SHP77 (cell line): Measurements from ENCODE around the gene USP10.
A peak's percentile ranks its signal among the peaks of the same experiment; 100 is the strongest.

Experiments
- DNase-seq, 2 experiments: peaks; one replicate each; lab custom pipeline; 2025; lab: John Stamatoyannopoulos, UW

The USP10 gene

DNA sequence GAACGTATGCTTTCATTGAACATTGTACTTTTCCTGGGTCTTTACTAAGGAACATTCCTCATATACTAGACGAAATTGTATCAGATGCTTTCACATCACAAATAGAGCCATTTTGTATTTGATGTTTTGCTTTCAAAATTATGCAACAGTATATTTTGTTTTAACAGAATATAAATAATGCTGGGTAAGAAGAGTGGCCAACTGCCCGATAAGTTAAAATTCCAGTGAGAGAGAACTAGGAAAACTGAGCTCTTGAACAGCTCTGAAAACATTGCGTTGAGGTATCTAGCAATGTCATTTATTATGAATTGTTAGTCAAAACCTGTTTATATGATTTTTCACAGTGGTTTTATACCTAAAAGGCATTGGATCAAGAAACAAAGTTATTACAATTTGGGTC is 50.8 kb downstream of the USP10 start:
- no peak for DNase-seq

DNA sequence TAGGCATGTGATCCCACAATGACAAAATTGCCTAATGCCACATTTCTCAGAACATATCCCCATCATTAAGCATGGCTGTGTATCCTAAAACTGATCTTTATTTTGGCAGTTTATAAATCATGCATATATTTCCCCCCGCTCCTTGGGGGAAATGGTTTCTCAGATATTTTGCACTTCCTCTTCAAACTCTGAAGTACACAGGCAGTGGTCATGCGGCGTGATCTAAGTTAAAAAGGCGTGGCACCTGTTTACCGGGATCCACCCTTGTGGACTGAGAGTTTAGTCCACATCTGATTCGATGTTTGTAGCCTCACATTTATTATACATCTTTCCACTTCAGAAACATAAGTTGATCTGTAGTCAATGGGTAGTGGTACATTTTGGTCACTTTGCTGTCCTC is 51.4 kb downstream of the USP10 start:
- no peak for DNase-seq

DNA sequence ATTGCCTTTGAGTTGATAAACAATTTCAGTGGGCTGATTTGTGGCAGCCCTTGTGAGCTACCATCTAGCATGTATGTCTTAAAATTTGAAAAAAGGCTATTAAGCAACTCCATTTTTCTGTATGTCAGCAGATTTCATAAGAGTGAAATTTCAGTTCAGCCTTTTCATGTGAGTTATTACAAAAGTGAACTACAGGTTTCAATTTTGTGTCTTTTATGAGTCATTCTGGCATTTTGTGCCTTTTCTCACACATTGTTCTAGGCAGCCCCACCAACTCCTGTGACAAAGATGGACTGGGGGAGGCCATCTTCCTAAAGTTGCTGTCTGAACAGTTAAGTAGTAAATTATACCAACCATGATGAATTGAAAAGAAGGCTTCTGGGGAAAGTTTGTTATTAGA is 52.1 kb downstream of the USP10 start:
- DNase-seq, result no peak

DNA sequence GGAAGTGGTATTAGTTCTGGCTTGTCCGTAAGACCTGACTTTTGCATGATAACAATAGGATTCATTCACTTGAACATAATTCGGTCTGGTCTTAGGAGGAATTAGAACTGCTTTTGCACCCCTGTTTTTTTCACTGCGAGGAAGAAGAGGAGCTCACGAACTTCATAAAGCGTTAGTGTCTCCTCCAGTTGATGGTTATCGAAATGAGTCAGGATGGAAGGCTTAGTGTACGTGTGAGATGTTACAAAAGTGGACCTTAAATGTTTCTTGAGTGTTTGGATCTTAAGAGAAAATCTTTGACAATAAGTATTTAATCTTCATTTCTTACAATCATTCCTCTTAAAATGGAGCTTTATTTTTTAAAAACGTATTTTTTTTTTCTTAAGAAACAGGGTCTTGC is 52.8 kb downstream of the USP10 start:
- no peak for DNase-seq

DNA sequence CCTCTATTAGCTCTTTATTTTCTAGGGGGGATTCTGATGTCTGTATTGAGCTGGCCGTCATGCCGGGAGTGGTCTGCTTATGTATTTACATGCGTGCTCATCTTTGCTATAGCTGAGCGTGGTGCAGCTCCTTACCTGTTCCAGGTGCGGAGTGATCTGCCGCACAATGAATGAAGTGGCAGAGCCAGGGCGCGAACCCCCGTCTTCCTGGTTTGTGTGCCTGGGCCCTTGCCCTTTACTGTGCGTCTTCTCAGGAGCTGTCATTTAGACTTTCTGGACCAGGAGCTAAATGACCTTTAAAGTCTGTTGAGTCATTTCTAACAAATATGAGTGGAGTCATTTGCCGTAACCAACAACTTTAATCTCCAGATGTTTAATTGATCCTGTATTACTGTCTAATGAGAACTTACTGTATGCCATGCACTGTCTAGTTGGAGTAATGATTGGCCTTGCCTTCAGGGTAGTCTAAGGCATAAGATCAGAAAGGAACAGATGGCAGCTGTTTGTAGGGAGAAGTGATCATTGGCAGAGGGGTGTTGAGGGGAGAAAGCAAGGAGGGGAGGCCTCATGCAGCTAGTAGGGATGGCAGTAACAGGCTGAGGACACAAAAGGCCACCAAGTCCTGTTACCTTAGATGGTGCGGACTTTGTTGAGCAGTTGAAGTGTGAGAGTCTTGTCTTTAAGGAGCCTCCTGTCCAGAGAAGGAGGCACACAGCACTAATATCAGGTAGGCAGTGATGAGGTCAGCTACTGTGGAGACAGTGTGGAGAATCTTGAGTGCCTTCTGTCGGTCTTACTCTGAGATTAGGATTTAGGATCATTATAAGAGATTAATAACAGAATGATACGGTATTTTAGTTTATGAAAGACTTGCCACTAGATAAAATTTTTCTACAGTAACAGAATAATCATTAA is 53.9 kb downstream of the USP10 start:
- DNase-seq, result no peak

DNA sequence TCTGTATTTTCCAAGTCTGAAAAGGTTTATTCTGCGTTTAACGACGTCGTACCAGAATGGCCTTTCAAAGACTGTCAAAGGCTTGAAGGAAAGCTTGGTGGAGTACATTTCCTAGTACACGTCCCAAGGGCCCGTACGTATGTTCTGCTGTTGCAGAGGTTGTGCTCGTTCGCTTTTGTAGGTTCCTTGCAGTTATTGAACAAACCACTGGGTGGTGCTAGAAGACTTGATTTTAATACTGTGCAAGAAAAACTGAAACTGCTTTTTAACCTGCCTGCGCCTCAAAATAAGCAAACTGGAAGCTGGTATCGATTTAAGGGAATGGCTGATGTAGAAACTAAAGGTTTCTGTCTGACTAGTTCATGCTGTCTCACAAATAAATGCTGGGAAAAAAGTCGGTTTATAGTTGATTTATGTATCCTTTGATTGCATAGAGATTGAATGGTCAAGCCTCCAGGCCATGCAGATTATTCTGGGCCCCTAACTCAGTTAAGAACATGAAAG is 54.6 kb downstream of the USP10 start:
- DNase-seq, result peak; percentile 81

DNA sequence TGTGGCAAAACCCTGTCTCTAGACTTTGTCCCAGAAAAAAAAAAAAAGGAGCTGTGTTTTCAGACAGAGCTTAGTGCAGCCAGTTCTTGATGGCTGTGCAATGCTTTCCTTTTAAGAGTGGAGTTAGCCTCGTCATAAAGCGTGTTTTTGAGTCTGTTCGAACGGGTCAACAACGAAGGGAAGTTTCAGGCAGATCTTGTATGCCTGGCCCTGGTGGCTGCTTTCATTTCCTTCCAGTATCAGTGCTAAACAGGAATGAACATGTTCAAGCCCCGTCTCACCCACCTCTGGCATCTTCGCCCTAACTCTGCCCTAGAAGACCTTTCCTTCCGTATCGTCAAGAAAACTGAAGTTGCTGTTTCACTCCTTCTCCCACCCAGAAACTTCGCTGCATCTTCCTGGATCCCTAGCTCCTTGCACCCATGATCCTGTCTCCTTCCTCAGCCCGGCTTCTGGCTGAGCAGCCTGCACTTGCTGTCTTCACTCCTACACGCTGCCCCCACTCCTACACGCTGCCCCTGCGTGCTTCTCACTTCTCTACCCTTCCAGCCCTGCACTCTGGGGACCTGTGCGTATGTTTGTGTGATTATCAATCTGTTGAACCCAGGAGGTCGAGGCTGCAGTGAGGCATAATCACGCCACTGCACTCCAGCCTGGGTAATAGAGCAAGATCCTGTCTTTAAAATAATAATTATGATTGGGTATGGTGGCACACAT is 55.3 kb downstream of the USP10 start:
- no peak for DNase-seq

DNA sequence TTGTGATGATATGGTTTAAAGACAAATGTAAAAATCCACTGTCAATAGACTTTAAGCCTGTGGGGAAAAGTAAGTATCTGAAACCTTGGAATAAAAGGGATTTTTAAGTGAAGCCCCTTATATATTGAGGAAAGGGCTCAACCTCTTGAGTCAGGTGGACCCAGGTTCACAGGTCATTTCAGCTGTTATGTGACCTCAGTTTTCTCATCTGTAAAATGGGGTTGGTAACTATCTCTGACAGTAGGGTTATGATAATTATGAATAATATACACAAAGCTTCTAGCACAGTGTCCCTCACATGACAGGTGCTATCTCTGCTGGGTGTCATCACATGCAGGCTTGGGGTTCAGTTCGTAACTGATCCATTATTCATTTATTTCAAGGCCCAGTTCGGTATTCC is 57.0 kb downstream of the USP10 start:
- no peak for DNase-seq

DNA sequence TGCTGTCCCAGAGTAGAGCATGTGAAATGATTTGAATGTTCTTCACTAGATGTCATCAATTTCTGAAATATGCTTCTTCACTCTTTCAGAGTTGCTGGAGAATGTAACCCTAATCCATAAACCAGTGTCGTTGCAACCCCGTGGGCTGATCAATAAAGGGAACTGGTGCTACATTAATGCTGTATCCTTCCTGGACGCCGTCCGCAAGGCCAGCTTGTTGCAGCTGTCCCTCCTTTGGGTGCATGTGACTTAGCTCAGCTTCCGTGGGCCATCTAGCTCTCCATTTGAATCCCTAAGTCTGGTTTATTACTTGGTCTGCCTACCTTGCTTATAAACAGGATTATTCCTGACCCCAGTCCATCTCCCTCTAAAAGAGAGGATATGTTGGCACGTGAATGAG is 58.8 kb downstream of the USP10 start:
- DNase-seq, result no peak

DNA sequence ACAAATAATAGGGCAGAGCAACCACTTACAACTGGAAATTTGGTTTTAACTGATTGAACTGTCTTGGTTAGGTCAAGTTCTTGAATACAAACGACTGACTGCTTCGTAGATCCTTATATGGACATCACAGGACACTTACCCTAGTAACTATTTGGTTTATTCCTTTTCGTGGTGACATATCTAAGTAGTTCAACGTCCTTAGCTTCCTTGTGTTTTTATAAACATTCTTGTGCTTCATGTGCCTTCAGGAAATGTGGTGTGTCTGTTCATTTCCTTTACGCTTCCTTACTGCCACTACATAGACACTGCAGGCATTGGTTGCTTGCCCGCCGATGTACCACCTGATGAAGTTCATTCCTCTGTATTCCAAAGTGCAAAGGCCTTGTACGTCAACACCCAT is 59.3 kb downstream of the USP10 start:
- no peak for DNase-seq

DNA sequence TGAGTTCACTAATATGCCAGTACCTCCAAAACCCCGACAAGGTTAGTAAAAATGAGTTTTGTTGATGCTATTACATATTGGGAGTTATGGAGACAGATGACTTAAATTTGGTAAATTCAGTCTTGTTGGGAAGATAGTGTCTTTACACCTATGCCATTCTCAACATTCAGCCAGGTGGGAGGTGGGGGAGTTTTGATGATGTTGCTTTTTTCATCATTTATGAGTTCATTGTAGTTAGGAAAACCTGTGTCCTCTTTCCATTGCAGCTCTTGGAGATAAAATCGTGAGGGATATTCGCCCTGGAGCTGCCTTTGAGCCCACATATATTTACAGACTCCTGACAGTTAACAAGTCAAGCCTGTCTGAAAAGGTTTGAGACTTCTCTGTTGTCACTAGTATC is 60.1 kb downstream of the USP10 start:
- DNase-seq, result no peak

DNA sequence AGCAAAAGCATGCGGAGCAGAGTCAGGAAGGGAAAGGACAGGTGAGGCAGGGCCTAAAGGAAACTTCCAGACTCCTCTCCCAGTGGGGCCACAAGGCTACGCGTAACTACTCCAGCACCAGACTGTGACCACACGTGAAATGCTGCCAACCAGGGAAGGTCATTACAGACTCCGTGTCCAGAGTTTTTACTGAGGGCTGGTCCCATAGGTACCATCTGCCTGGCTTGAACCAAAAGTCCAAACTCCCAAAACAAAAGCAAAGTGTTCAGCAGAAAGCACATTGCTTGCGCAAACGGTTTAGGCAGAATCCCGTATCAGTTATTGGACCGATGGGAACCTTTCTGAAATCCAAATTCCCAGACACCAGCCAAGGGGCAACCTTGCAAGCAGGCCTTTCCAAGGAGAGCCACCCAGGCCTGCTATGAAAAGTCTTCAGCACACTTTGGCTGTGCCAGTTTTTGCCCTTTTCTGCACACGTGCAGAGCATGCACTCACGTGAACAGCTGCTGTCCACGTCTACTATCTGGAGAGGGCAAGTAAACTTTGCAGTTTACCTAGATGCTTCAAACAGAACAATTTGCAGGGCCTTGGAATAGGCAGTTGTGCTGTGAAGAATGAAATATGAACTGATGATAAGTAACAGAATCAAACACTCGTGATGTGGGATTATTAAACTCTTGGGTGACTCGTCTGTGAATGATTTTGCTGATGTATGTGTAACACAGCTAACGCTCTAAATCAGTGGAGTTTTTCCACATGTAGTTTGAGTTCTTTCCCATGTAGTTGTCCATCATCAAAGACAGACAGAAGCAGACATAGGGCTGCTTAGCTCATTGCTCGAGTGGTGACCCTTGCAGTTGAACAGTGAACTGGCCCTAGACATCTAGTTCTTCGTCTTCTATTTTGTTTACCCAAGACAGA is 61.9 kb downstream of the USP10 start:
- DNase-seq, result no peak

DNA sequence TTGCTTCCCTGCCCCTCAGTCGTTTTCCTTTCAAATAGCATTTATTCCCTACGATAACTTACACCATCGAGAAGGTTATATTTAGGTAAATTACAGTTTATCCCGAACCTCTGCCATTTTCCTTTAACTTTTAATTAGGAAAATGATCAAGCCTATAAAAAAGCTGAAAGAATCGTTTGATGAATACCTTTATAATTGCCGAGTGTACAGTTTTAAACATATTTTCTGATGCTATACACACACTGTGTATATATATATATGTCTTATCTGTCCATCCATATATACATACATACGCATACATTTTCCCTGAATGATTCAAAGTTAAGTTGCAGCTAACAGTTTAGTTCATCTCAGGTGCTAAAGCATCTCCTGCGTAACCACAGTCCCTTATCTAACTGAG is 63.4 kb downstream of the USP10 start:
- no peak for DNase-seq

DNA sequence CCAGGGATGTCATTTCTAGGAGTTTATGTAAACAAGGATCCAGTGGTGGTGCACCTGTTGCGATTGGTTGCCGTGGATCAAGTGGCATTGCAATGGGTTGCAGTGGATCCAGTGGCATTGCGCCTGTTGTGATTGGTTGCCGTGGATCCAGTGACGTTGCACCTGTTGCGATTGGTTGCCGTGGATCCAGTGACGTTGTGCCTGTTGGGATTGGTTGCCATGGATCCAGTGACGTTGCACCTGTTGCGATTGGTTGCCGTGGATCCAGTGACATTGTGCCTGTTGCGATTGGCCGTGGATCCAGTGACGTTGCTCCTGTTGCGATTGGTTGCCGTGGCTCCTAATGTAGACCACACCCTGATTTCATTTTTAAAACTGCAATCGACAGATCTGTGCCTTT is 63.8 kb downstream of the USP10 start:
- no peak for DNase-seq

DNA sequence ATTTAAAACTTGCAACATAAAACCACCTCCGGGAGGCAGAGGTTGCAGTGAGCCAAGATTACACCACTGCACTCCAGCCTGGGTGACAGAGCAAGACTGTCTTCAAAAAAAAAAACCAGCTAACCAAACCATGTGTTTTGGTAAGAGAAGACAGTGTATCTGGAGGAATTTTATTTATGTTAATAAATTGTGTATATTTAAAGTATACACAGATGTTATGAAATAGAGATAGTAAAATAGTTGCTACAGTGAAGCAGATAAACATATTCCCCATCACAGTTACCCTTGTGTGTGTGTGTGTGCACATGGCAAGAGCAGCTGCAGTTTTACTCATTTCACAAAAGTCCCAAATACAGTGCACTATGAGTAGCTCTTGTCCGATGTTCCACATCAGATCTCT is 65.2 kb downstream of the USP10 start:
- DNase-seq, result no peak

DNA sequence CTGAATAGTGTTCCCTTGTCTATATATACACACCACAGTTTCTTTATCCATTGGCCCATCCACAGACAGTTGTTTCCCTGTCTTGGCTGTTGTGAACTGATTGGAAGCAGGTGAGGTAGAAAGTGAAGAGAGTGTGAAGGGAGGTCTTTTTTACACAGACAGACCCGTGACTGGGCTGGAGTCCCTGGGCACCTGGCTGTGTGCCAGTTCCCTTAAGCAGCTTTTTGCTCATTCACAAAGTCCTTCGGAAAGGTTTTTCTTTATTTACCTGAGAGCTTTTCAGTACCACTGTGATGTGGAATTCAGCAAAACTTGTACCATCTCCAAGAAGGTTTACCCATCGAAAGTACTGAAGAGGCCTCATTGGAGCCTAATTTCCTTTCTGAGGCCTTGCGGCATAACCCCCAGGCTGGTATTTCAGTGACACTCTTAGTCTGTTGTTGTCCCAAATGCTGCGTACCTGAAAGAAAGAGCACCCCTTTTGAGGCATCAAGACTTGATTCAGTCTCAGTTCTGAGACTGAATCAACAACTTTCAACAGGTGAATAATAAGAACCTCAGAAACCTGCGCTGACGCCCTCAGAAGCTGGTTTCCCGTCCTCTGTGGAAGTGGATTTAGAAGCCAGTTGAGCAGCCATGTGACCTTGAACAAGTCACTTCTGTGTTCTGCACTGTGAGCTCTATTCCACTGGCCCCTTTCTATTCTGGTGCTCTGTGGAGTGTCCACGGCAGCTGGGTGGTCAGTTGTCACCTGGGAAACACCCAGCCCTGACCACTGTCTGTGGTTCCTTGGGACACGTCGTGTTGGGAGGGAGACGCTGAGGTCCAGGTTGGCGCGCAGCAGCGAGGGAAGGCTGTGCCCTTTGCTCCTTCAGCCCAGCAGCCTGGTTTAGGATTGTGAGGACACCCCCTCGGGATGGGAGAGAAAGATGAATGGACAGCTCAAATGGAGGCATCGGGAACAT is 66.1 kb downstream of the USP10 start:
- DNase-seq, result no peak

DNA sequence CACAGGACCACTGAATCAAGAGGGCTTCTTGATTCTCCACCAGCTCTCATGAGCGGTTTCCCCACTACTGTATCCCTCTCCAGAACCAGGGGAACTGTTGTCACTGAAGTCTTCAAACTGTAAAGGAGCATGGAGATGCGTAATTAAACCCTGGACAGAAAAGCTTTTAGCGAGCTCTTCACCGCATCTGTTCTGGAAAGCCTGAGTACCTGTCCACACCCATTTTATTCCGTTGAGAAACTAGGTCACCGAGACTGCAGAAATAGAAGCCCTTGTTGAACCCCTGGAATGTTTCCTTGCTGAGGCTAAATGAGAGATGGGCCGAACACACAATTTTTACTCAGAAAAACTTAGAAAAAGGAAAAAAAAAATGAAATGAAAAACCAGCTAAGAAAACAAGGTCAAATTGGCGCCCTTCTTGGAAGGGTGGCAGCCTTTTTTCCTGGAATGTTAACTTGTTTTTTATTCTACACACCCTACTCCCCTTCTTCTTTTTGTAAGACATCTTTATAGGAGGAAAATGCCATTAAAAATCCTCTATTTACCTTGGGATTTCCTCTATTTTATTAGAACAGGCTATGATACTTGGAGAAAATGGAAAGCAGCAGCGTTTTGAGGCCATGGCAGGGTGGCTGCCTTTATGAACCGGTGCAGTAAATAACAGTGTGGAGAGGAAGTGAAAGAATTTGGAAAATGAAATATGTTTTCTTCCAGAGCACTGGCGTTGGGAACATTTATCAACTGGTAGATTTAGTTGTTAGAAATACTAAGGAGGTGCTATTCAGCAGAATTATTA is 67.4 kb downstream of the USP10 start:
- DNase-seq, result no peak

DNA sequence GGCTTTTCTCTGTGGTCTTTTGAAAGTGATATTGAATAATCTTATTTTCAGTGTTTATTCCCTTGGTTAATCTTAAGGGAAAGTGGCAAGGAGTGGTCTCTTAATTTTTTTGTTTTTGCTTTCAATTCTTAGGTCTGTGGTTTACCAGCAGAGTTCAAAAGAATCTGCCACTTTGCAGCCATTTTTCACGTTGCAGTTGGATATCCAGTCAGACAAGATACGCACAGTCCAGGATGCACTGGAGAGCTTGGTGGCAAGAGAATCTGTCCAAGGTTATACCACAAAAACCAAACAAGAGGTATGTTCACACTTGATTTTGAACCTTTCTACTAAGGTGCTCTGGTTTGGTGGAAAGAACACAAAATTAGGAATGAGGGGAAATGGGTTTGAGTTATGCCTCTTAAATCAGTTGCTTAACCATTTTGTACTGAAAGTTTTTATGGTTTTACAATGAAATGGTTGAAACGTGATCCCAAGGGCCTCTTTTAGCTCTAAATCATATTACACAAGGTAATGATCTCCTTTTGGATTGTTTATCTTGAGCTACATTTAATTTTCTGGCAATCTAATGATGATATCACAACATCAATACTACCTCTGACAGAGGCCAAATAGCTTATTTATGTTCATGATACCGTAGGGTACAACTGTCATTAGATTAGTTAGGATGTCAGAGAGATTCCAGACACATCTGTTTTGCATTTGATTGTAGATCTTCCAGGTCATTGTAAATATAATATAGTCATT is 68.4 kb downstream of the USP10 start:
- DNase-seq, result no peak

DNA sequence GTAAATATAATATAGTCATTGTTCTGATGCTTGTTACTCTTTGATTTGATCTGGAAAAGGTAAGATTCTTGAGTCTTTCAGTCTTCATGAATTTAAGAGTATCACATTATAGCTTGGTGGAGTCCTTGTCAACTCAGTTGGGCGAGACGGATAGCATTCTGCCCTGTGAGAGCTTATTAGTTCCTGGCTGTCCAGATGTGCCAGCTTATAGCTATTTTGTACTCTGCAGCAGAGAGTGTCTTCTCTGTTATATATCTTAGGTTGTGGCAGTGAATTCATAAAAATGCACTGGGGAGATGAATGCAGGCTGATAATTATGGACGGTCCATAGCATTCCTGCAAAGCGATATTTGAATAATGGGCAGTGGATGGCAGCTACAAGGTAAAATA is 69.0 kb downstream of the USP10 start:
- no peak for DNase-seq

DNA sequence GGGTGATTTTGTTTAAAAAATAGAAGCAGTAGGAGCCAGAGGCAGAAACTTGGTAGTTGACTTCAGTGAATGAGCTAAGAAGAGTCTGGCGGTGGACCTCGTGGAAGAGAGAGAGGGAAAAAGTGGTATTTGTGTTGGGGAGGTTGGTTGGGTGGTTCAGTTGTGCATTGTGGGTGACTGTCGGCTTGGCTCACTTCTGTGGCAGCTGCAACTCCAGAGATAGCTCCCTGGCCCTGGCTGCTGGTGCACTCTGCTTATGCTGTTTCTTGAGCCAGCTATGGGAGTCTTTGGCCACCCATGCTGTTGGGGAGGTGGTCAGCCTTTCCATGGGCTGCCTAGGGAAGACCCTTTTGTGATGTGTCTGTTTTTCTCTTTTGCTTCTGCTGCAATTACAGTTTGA is 69.6 kb downstream of the USP10 start:
- DNase-seq, result no peak
